HG03108 (cell line): ENCODE results near the gene MAPK13.
A peak's percentile ranks its signal among the peaks of the same experiment; 100 is the strongest.
"Not testable (repeated sequence)": the region's sequence is repeated elsewhere in the genome, so short reads cannot be mapped to it uniquely, and the experiment has no call there.

Experiments used
- ATAC-seq: cut with Tn5 transposase; IDR thresholded peaks from one replicate; pipeline ENCODE4 v1.9.1; 2021; ENCODE audit warnings: moderate library complexity; ENCODE audit not compliant: unreplicated experiment

Gene MAPK13

GRCh38 chr6:36126553-36127458 is 3.5 kb upstream of the MAPK13 start:
- ATAC-seq, result no peak

- no peak for ATAC-seq
These were observed 2.8 kb upstream of the MAPK13 start for GRCh38 chr6:36127462-36128016.

- no peak for ATAC-seq
These were observed 2.2 kb upstream of the MAPK13 start for GRCh38 chr6:36128073-36128472.

- ATAC-seq, result no peak
These were observed 1.5 kb upstream of the MAPK13 start for GRCh38 chr6:36128793-36129192.

GRCh38 chr6:36129334-36129733 is 979 bp upstream of the MAPK13 start:
- not testable (repeated sequence) for ATAC-seq

GRCh38 chr6:36130667-36131510 is 576 bp downstream of the MAPK13 start:
- no peak for ATAC-seq

GRCh38 chr6:36131511-36132245 is 1.4 kb downstream of the MAPK13 start:
- ATAC-seq, result peak; percentile 88

GRCh38 chr6:36132246-36132895 is 2.1 kb downstream of the MAPK13 start:
- ATAC-seq, result no peak

GRCh38 chr6:36133148-36133547 is 2.8 kb downstream of the MAPK13 start:
- ATAC-seq, result no peak

- ATAC-seq, result no peak
These were observed 3.6 kb downstream of the MAPK13 start for GRCh38 chr6:36133912-36134311.

- no peak for ATAC-seq
These were observed 4.9 kb downstream of the MAPK13 start for GRCh38 chr6:36135053-36135731.

GRCh38 chr6:36136034-36136433 is 5.7 kb downstream of the MAPK13 start:
- no peak for ATAC-seq

GRCh38 chr6:36136551-36136950 is 6.2 kb downstream of the MAPK13 start:
- ATAC-seq, result no peak

- no peak for ATAC-seq
These were observed 8.4 kb downstream of the MAPK13 start for GRCh38 chr6:36138667-36139066.

GRCh38 chr6:36139431-36139830 is 9.1 kb downstream of the MAPK13 start:
- ATAC-seq, result no peak

- no peak for ATAC-seq
These were observed 9.8 kb downstream of the MAPK13 start for GRCh38 chr6:36139991-36140710.

GRCh38 chr6:36141091-36141490 is 10.8 kb downstream of the MAPK13 start:
- ATAC-seq, result no peak

GRCh38 chr6:36141961-36142360 is 11.6 kb downstream of the MAPK13 start:
- no peak for ATAC-seq
